IPS-20b (cell line): Measurements from ENCODE around the gene ESRRB.
A peak's percentile ranks its signal among the peaks of the same experiment; 100 is the strongest.

Experiments
- H3K27ac ChIP-seq: one replicate; pipeline ENCODE4 v1.5.1; 2013; ENCODE audit warnings: low read length
- H3K27me3 ChIP-seq: 2 replicates; pipeline ENCODE4 v1.6.1; 2013; ENCODE audit warnings: mild to moderate bottlenecking, low read length, inconsistent platforms; ENCODE audit not compliant: insufficient read depth
- H3K36me3 ChIP-seq: 2 replicates; pipeline ENCODE4 v1.6.1; 2013; ENCODE audit warnings: low read depth, mild to moderate bottlenecking, inconsistent platforms, low read length, moderate library complexity; ENCODE audit not compliant: insufficient read depth
- H3K4me1 ChIP-seq: 2 replicates; pipeline ENCODE4 v1.6.1; 2013; ENCODE audit warnings: mild to moderate bottlenecking, control low read depth, inconsistent platforms, low read length, moderate library complexity; ENCODE audit not compliant: insufficient read depth
- H3K4me3 ChIP-seq: 2 replicates; pipeline ENCODE4 v1.5.1; 2013; ENCODE audit warnings: mild to moderate bottlenecking, low read length, inconsistent platforms
- H3K9ac ChIP-seq: 2 replicates; pipeline ENCODE4 v1.6.1; 2013; ENCODE audit warnings: low read depth, mild to moderate bottlenecking, inconsistent platforms, low read length, moderate library complexity
- H3K9me3 ChIP-seq: 2 replicates; pipeline ENCODE4 v1.6.1; 2013; ENCODE audit warnings: mild to moderate bottlenecking, low read depth, low read length, inconsistent platforms; ENCODE audit not compliant: insufficient read depth

ESRRB gene

GRCh38 chr14:76389841-76390240 is 13.9 kb downstream of the ESRRB start:
- H3K4me1 ChIP-seq = no peaks in the 10 kb centered on the region
- H3K27me3 ChIP-seq = peaks cover 2% of the 10 kb centered on the region; the same call in 1 of the 2 replicates
- H3K9ac ChIP-seq = no peak overlapping the region
- no peak overlapping the region for H3K27ac ChIP-seq
- H3K9me3 ChIP-seq = no peaks in the 10 kb centered on the region
- no peak overlapping the region for H3K4me3 ChIP-seq
- H3K36me3 ChIP-seq = no peaks in the 10 kb centered on the region

- Histone ChIP-seq H3K4me3 (no peak overlapping the region), H3K4me1 (no peaks in the 10 kb centered on the region), H3K27me3 (no peaks in the 10 kb centered on the region), H3K27ac (no peak overlapping the region), H3K9me3 (no peaks in the 10 kb centered on the region), H3K9ac (no peak overlapping the region), H3K36me3 (no peaks in the 10 kb centered on the region)
Measured at GRCh38 chr14:76390621-76391020, 14.7 kb downstream of the ESRRB start.

- no peak overlapping the region for H3K9ac ChIP-seq
- no peak overlapping the region for H3K27ac ChIP-seq
- no peaks in the 10 kb centered on the region for H3K4me1 ChIP-seq
Measured at GRCh38 chr14:76391981-76392690, 16.2 kb downstream of the ESRRB start.

GRCh38 chr14:76394569-76394968 is 18.6 kb downstream of the ESRRB start:
- no peak overlapping the region for H3K9ac ChIP-seq
- no peaks in the 10 kb centered on the region for H3K4me1 ChIP-seq
- no peaks in the 10 kb centered on the region for H3K36me3 ChIP-seq
- no peak overlapping the region for H3K4me3 ChIP-seq
- no peaks in the 10 kb centered on the region; the same call in 1 of the 2 replicates for H3K27me3 ChIP-seq
- no peaks in the 10 kb centered on the region for H3K9me3 ChIP-seq
- no peak overlapping the region for H3K27ac ChIP-seq

More at GRCh38 chr14:76391981-76392690, 16.2 kb downstream of the ESRRB start:
- H3K9me3 ChIP-seq = no peaks in the 10 kb centered on the region
- H3K27me3 ChIP-seq = no peaks in the 10 kb centered on the region
- H3K4me3 ChIP-seq = no peak overlapping the region
- H3K36me3 ChIP-seq = no peaks in the 10 kb centered on the region

- Histone ChIP-seq H3K9ac (no peak overlapping the region), H3K36me3 (no peaks in the 10 kb centered on the region), H3K4me1 (no peaks in the 10 kb centered on the region), H3K9me3 (no peaks in the 10 kb centered on the region), H3K4me3 (no peak overlapping the region), H3K27me3 (no peaks in the 10 kb centered on the region; the same call in 1 of the 2 replicates), H3K27ac (no peak overlapping the region)
Measured at GRCh38 chr14:76395161-76395560, 19.2 kb downstream of the ESRRB start.

GRCh38 chr14:76396714-76397187 is 20.8 kb downstream of the ESRRB start:
- no peak overlapping the region for H3K9ac ChIP-seq
- H3K4me1 ChIP-seq = no peaks in the 10 kb centered on the region
- no peak overlapping the region for H3K4me3 ChIP-seq
- H3K9me3 ChIP-seq = no peaks in the 10 kb centered on the region
- H3K27ac ChIP-seq = no peak overlapping the region
- no peaks in the 10 kb centered on the region for H3K36me3 ChIP-seq
- no peaks in the 10 kb centered on the region; the same call in 1 of the 2 replicates for H3K27me3 ChIP-seq

- no peak overlapping the region for H3K27ac ChIP-seq
- no peaks in the 10 kb centered on the region for H3K9me3 ChIP-seq
- no peak overlapping the region for H3K4me3 ChIP-seq
- H3K4me1 ChIP-seq = peaks cover 11% of the 10 kb centered on the region; the same call in 1 of the 2 replicates
- no peak overlapping the region for H3K9ac ChIP-seq
- no peaks in the 10 kb centered on the region for H3K36me3 ChIP-seq
- H3K27me3 ChIP-seq = no peaks in the 10 kb centered on the region
Measured at GRCh38 chr14:76405627-76406026, 29.7 kb downstream of the ESRRB start.

GRCh38 chr14:76407449-76408150 is 31.7 kb downstream of the ESRRB start:
- Histone ChIP-seq H3K9ac (no peak overlapping the region), H3K36me3 (no peaks in the 10 kb centered on the region), H3K4me3 (no peak overlapping the region), H3K27ac (no peak overlapping the region), H3K9me3 (no peaks in the 10 kb centered on the region), H3K4me1 (peaks cover 11% of the 10 kb centered on the region; the same call in 1 of the 2 replicates), H3K27me3 (no peaks in the 10 kb centered on the region)

- H3K36me3 ChIP-seq = no peaks in the 10 kb centered on the region
- H3K9ac ChIP-seq = no peak overlapping the region
- peaks cover 9% of the 10 kb centered on the region for H3K27me3 ChIP-seq
- no peak overlapping the region for H3K4me3 ChIP-seq
- H3K9me3 ChIP-seq = no peaks in the 10 kb centered on the region
- H3K4me1 ChIP-seq = peaks cover 11% of the 10 kb centered on the region; the same call in 1 of the 2 replicates
- no peak overlapping the region for H3K27ac ChIP-seq
Measured at GRCh38 chr14:76408877-76409276, 32.9 kb downstream of the ESRRB start.

GRCh38 chr14:76412501-76412900 is 36.6 kb downstream of the ESRRB start:
- Histone ChIP-seq H3K9ac (no peak overlapping the region), H3K36me3 (no peaks in the 10 kb centered on the region), H3K4me3 (no peak overlapping the region), H3K27me3 (peaks cover 9% of the 10 kb centered on the region), H3K4me1 (peaks cover 8% of the 10 kb centered on the region; the same call in 1 of the 2 replicates), H3K27ac (no peak overlapping the region), H3K9me3 (no peaks in the 10 kb centered on the region)

GRCh38 chr14:76413106-76413961 is 37.4 kb downstream of the ESRRB start:
- H3K4me1 ChIP-seq = peaks cover 8% of the 10 kb centered on the region; the same call in 1 of the 2 replicates
- H3K36me3 ChIP-seq = no peaks in the 10 kb centered on the region
- H3K27ac ChIP-seq = no peak overlapping the region
- H3K27me3 ChIP-seq = peaks cover 9% of the 10 kb centered on the region
- H3K9me3 ChIP-seq = no peaks in the 10 kb centered on the region
- H3K4me3 ChIP-seq = peak overlapping the region; percentile 54
- H3K9ac ChIP-seq = no peak overlapping the region
